ENCODE data around the gene MXRA5. TPM values are rescaled to one million over a fixed set of nuclear protein-coding genes. Genes with fewer than 3 reads are reported as not detected.

MXRA5 gene
- total RNA-seq, 4 donors from 2014 or later = 5.9 to 11.4 (median 8.3) TPM

GRCh38 chrX:3268829-3269228, 77.6 kb downstream of the MXRA5 start:
- intact Hi-C loops (cut with DNase I; ENCODE audit: low total_unique reads) = no loop called here
- no peak for DNase-seq (ENCODE audit: low spot score in 2 of 2)
- 17 to 44% methylated on average over 3 of the region's 3 CpGs for whole genome bisulfite sequencing, 2 donors
- TF ChIP-seq CTCF (IDR thresholded peaks at IDR 0.05) = no peak
- no peak for TF ChIP-seq POLR2A (IDR thresholded peaks at IDR 0.05)
- H3K4me3 ChIP-seq (ENCODE audit: low read depth, poor library complexity, severe bottlenecking) = no peak overlapping the region

- no peak for DNase-seq (ENCODE audit: low spot score in 2 of 2)
- WGBS, 2 donors = 54 to 77% methylated on average over 2 of the region's 2 CpGs
- TF ChIP-seq POLR2A (IDR thresholded peaks at IDR 0.05) (no peak), CTCF (IDR thresholded peaks at IDR 0.05) (no peak)
- intact Hi-C loops (cut with DNase I; ENCODE audit: low total_unique reads) = no loop called here
- no peak overlapping the region for H3K4me3 ChIP-seq (ENCODE audit: low read depth, poor library complexity, severe bottlenecking)
Observed at GRCh38 chrX:3263681-3264126, 82.7 kb downstream of the MXRA5 start.

- intact Hi-C loops (cut with DNase I; ENCODE audit: low total_unique reads) = no loop called here
- H3K4me3 ChIP-seq (ENCODE audit: low read depth, poor library complexity, severe bottlenecking) = no peak overlapping the region
- DNase-seq (ENCODE audit: low spot score in 2 of 2) = no peak
- TF ChIP-seq CTCF (IDR thresholded peaks at IDR 0.05) (no peak), POLR2A (IDR thresholded peaks at IDR 0.05) (no peak)
- 67 to 68% methylated on average over 1 of the region's 1 CpG for WGBS, 2 donors
Observed at GRCh38 chrX:3262901-3263300, 83.6 kb downstream of the MXRA5 start.
